Hepatocyte (in vitro differentiated cells): ENCODE results near the gene ADGRB3. TPM values are rescaled to one million over a fixed set of nuclear protein-coding genes. Genes with fewer than 3 reads are reported as not detected.

ENCODE experiments used
- DNase-seq: peaks from one replicate; pipeline ENCODE4 v3.0.0-alpha.2; 2016; ENCODE audit warnings: low spot score
- H2AFZ ChIP-seq: fragments of 200-600 bp; sonication (generic); 2 replicates; pipeline ENCODE4 v1.6.0; 2016; ENCODE audit warnings: antibody characterized with exemption, mild to moderate bottlenecking
- H3K27ac ChIP-seq: fragments of 200-600 bp; sonication (generic); 2 replicates; pipeline ENCODE4 v1.5.1; 2016; ENCODE audit warnings: mild to moderate bottlenecking
- H3K27me3 ChIP-seq: fragments of 200-600 bp; sonication (generic); 2 replicates; pipeline ENCODE4 v1.6.1; 2016
- H3K36me3 ChIP-seq: fragments of 200-600 bp; sonication (generic); replicated peaks from 2 replicates; pipeline ENCODE4 v1.5.1; 2016; ENCODE audit warnings: low read depth; ENCODE audit not compliant: insufficient read depth
- H3K4me1 ChIP-seq: fragments of 200-600 bp; sonication (generic); 2 replicates; pipeline ENCODE4 v1.5.1; 2016; ENCODE audit warnings: mild to moderate bottlenecking, moderate library complexity; ENCODE audit not compliant: insufficient read depth
- H3K4me2 ChIP-seq: fragments of 200-600 bp; sonication (generic); 2 replicates; pipeline ENCODE4 v1.6.0; 2016
- H3K4me3 ChIP-seq: fragments of 200-600 bp; sonication (generic); 2 replicates; pipeline ENCODE4 v1.5.1; 2016; ENCODE audit warnings: mild to moderate bottlenecking
- H3K79me2 ChIP-seq: fragments of 200-600 bp; sonication (generic); 2 replicates; pipeline ENCODE4 v1.6.0; 2017; ENCODE audit warnings: mild to moderate bottlenecking
- H3K9me2 ChIP-seq: fragments of 200-600 bp; sonication (generic); replicated peaks from 2 replicates; pipeline ENCODE4 v1.6.0; 2017; ENCODE audit warnings: mild to moderate bottlenecking; ENCODE audit not compliant: insufficient read depth
- H3K9me3 ChIP-seq: fragments of 200-600 bp; sonication (generic); 2 replicates; pipeline ENCODE4 v1.5.1; 2016; ENCODE audit warnings: low read depth, mild to moderate bottlenecking
- H4K20me1 ChIP-seq: fragments of 200-600 bp; sonication (generic); 2 replicates; pipeline ENCODE4 v1.6.0; 2016; ENCODE audit warnings: mild to moderate bottlenecking; ENCODE audit not compliant: insufficient read depth, poor library complexity, severe bottlenecking
- EZH2 ChIP-seq: fragments of 200-600 bp; sonication (generic); IDR thresholded peaks from 2 replicates; pipeline ENCODE4 v1.6.1; 2016; ENCODE audit warnings: antibody characterized with exemption, mild to moderate bottlenecking, borderline replicate concordance
- EZH2phosphoT487 ChIP-seq: fragments of 200-600 bp; sonication (generic); IDR thresholded peaks from one replicate; pipeline ENCODE4 v1.6.1; 2018; ENCODE audit warnings: antibody characterized with exemption, mild to moderate bottlenecking, low read depth, moderate library complexity; ENCODE audit not compliant: unreplicated experiment, severe bottlenecking
- WGBS: methylation state at CpG from one replicate; pipeline ENCODE4 v1.1.6; 2016; ENCODE audit warnings: low lambda C conversion rate; ENCODE audit errors: missing lambda C conversion rate; 5-methylcytosine and 5-hydroxymethylcytosine counted together
- polyA plus RNA-seq: library from polyadenylated mRNA; unstranded; fragments of >200 nt; fragmentation: Nextera tagmentation; extraction: Ambion mirVana; gene quantifications from 2 replicates; pipeline ENCODE4 v1.2.1, GENCODE V29; 2016
- total RNA-seq: library from RNA; depleted of rRNA; stranded (reverse); fragments of >200 nt; gene quantifications from 2 replicates; pipeline ENCODE4 v1.2.3, GENCODE V29; 2014
- TF ChIP-seq, protein P1 (sequence below): fragments of 200-600 bp; sonication (generic); IDR thresholded peaks from 2 replicates; pipeline ENCODE4 v1.5.1; 2016; ENCODE audit warnings: antibody characterized with exemption, mild to moderate bottlenecking; ENCODE audit not compliant: poor library complexity

The ADGRB3 gene
- total and polyA plus RNA-seq, 2 experiments from 2014 or later: 0.17 to 2.2 TPM

DNA sequence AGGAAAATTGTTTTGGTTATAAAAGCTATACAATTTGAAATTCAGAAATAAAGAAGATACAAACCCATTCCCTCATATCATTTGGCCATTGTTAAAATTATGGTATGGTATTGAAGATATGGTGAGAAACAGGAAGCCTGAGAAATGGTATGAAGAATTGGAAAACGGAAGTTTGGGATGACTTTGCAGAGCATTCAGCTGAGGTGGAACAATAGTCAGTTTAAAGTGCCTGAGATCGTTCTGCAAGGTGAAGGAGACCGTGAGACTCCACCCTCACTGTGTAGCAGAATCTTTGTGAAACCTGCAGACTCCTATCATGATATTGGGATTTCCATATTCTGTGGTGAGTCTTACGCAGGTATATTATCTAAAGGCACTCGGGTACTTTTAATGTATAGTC is 97.3 kb downstream of the ADGRB3 start:
- 89% methylated on average over 5 of the region's 5 CpGs for WGBS
- TF ChIP-seq EZH2 (no peak), EZH2phosphoT487 (no peak)
- TF ChIP-seq, protein P1, sequence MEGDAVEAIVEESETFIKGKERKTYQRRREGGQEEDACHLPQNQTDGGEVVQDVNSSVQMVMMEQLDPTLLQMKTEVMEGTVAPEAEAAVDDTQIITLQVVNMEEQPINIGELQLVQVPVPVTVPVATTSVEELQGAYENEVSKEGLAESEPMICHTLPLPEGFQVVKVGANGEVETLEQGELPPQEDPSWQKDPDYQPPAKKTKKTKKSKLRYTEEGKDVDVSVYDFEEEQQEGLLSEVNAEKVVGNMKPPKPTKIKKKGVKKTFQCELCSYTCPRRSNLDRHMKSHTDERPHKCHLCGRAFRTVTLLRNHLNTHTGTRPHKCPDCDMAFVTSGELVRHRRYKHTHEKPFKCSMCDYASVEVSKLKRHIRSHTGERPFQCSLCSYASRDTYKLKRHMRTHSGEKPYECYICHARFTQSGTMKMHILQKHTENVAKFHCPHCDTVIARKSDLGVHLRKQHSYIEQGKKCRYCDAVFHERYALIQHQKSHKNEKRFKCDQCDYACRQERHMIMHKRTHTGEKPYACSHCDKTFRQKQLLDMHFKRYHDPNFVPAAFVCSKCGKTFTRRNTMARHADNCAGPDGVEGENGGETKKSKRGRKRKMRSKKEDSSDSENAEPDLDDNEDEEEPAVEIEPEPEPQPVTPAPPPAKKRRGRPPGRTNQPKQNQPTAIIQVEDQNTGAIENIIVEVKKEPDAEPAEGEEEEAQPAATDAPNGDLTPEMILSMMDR: no peak

DNA sequence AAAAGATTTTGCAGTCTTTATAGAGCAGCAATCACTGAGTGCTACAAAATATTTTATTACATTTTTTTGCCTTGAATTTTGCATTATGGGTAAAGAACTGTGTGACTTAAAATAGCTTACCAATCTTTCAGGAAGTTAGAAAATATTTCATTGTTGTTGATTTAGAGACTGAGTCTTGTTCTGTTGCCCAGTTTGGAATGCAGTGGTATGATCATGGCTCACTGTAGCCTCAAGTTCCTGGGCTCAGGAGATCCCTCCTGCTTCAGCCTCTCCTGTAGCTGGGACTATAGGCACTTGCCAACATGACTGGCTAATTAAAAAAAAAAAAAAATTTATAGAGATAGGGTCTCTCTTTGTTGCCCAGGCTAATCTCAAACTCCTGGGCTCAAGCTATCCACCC is 100.8 kb downstream of the ADGRB3 start:
- Histone ChIP-seq H3K27ac (no peak overlapping the region), H3K4me1 (no peaks in the 10 kb centered on the region), H3K36me3 (no peaks in the 10 kb centered on the region), H3K9me3 (no peaks in the 10 kb centered on the region), H3K9me2 (no peaks in the 10 kb centered on the region), H3K27me3 (no peaks in the 10 kb centered on the region), H2AFZ (no peak overlapping the region), H3K4me3 (no peak overlapping the region), H3K4me2 (no peak overlapping the region), H3K79me2 (no peaks in the 10 kb centered on the region), H4K20me1 (no peaks in the 10 kb centered on the region)
- TF ChIP-seq EZH2 (no peak), EZH2phosphoT487 (no peak)
- TF ChIP-seq, protein P1: no peak
- DNase-seq: no peak

More for the DNA sequence above, 97.3 kb downstream of the ADGRB3 start:
- H3K4me1 ChIP-seq: no peaks in the 10 kb centered on the region
- no peaks in the 10 kb centered on the region for H3K36me3 ChIP-seq
- no peak overlapping the region for H3K4me3 ChIP-seq
- no peaks in the 10 kb centered on the region for H4K20me1 ChIP-seq
- no peaks in the 10 kb centered on the region for H3K27me3 ChIP-seq
- no peak overlapping the region for H2AFZ ChIP-seq
- H3K79me2 ChIP-seq: no peaks in the 10 kb centered on the region
- no peak overlapping the region for H3K27ac ChIP-seq
- DNase-seq: no peak
- H3K9me2 ChIP-seq: no peaks in the 10 kb centered on the region
- H3K4me2 ChIP-seq: no peak overlapping the region
- no peaks in the 10 kb centered on the region for H3K9me3 ChIP-seq

DNA sequence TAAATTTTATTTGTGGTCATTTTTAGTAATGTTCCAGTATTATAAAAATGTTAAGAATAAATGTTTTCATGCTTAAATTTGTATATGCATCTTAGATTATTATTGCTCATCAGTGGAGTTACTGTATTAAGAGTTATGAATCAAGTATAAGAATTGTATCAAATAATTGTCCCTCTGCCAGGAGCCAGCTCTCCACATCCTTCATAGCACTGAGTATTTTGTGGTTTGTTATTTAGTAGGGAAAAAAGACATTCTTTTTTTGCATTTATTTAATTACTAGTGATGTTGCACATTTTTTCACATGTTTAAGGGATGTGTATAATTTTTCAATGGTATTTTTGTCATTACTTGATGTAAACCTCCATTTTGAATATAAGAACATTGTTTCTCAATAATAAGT is 102.0 kb downstream of the ADGRB3 start:
- DNase-seq: no peak
- no peak overlapping the region for H3K4me2 ChIP-seq
- no peak overlapping the region for H3K27ac ChIP-seq
- no peaks in the 10 kb centered on the region for H4K20me1 ChIP-seq
- H3K27me3 ChIP-seq: no peaks in the 10 kb centered on the region
- H3K9me3 ChIP-seq: no peaks in the 10 kb centered on the region
- TF ChIP-seq, protein P1: no peak
- TF ChIP-seq EZH2phosphoT487 (no peak), EZH2 (no peak)
- H3K4me3 ChIP-seq: no peak overlapping the region
- H3K36me3 ChIP-seq: no peaks in the 10 kb centered on the region
- no peaks in the 10 kb centered on the region for H3K9me2 ChIP-seq
- no peak overlapping the region for H2AFZ ChIP-seq
- H3K4me1 ChIP-seq: no peaks in the 10 kb centered on the region
- no peaks in the 10 kb centered on the region for H3K79me2 ChIP-seq

DNA sequence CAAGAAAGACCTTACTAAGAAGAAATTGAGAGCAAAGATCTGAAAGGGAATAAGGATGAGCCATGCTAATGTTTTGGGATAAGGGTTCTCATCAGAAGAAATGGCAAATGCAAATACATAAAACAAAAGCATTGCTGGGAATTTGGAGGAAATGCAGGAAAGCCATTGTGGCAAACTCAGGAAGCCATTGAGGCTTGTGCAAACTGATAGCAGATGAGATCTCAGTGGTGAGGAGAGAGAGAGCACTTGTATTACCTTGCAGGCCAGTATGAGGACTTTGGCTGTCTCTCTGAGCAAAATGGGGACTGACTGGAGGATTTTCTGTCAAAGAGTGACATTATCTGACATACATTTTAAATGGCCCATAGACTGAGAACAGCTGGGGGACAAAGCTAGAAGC is 103.0 kb downstream of the ADGRB3 start:
- DNase-seq: no peak
- H4K20me1 ChIP-seq: no peaks in the 10 kb centered on the region
- no peaks in the 10 kb centered on the region for H3K79me2 ChIP-seq
- no peak overlapping the region for H2AFZ ChIP-seq
- no peak for TF ChIP-seq EZH2
- no peak for TF ChIP-seq EZH2phosphoT487
- TF ChIP-seq, protein P1: no peak
- H3K4me3 ChIP-seq: no peak overlapping the region
- H3K4me1 ChIP-seq: no peaks in the 10 kb centered on the region
- H3K27me3 ChIP-seq: no peaks in the 10 kb centered on the region
- H3K27ac ChIP-seq: no peak overlapping the region
- no peaks in the 10 kb centered on the region for H3K9me3 ChIP-seq
- no peak overlapping the region for H3K4me2 ChIP-seq
- H3K9me2 ChIP-seq: no peaks in the 10 kb centered on the region
- H3K36me3 ChIP-seq: no peaks in the 10 kb centered on the region
